Parathyroid adenoma (tissue), 2 donors: Measurements from ENCODE around the gene LRRC8E.
A peak's percentile ranks its signal among the peaks of the same experiment; 100 is the strongest.

Experiments
- H2AFZ ChIP-seq: fragments of 300-600 bp; sonication (generic); one replicate; pipeline ENCODE4 v1.7.0; 2017; ENCODE audit warnings: antibody characterized with exemption, mild to moderate bottlenecking
- H3K27ac ChIP-seq: fragments of 300-600 bp; sonication (generic); one replicate; pipeline ENCODE4 v1.7.0; 2017
- H3K27me3 ChIP-seq: fragments of 300-600 bp; sonication (generic); one replicate; pipeline ENCODE4 v1.7.0; 2017; ENCODE audit warnings: low read length; ENCODE audit not compliant: control insufficient read depth, insufficient read depth
- H3K36me3 ChIP-seq: fragments of 300-600 bp; sonication (generic); one replicate; pipeline ENCODE4 v1.7.0; 2017; ENCODE audit warnings: low read length; ENCODE audit not compliant: control insufficient read depth, insufficient read depth
- H3K4me1 ChIP-seq: fragments of 300-600 bp; sonication (generic); one replicate; pipeline ENCODE4 v1.7.0; 2017; ENCODE audit warnings: control low read depth
- H3K4me2 ChIP-seq: fragments of 300-600 bp; sonication (generic); one replicate; pipeline ENCODE4 v1.7.0; 2017; ENCODE audit warnings: low read length
- H3K4me3 ChIP-seq: fragments of 300-600 bp; sonication (generic); one replicate; pipeline ENCODE4 v1.7.0; 2017; ENCODE audit warnings: low read depth, low read length
- H3K79me2 ChIP-seq: fragments of 300-600 bp; sonication (generic); one replicate; pipeline ENCODE4 v1.7.0; 2017; ENCODE audit warnings: control low read depth
- H3K9ac ChIP-seq: fragments of 300-600 bp; sonication (generic); one replicate; pipeline ENCODE4 v1.7.0; 2017; ENCODE audit warnings: mild to moderate bottlenecking
- H3K9me3 ChIP-seq: fragments of 300-600 bp; sonication (generic); one replicate; pipeline ENCODE4 v1.7.0; 2017; ENCODE audit warnings: low read length; ENCODE audit not compliant: control insufficient read depth
- CTCF ChIP-seq: fragments of 300-600 bp; sonication (generic); IDR thresholded peaks from one replicate; pipeline ENCODE4 v1.7.0; 2017; ENCODE audit warnings: antibody characterized with exemption, mild to moderate bottlenecking
- donor health status: primary hyperparathyroidism.

Gene LRRC8E

GRCh38 chr19:7869910-7870511 lies 18.3 kb upstream of the LRRC8E start:
- Histone ChIP-seq H3K27me3 (no peaks in the 10 kb centered on the region), H3K36me3 (no peaks in the 10 kb centered on the region), H3K27ac (peak overlapping the region; percentile 67), H2AFZ (peak overlapping the region; percentile 81), H3K9me3 (no peaks in the 10 kb centered on the region), H3K79me2 (no peaks in the 10 kb centered on the region), H3K9ac (no peak overlapping the region), H3K4me2 (peak overlapping the region; percentile 96), H3K4me1 (peaks cover 10% of the 10 kb centered on the region), H3K4me3 (peak overlapping the region; percentile 55)
- TF ChIP-seq CTCF = no peak

GRCh38 chr19:7870571-7871436 lies 17.5 kb upstream of the LRRC8E start:
- TF ChIP-seq CTCF = no peak
- Histone ChIP-seq H3K4me1 (peaks cover 10% of the 10 kb centered on the region), H3K36me3 (no peaks in the 10 kb centered on the region), H3K27me3 (no peaks in the 10 kb centered on the region), H3K4me3 (no peak overlapping the region), H3K4me2 (no peak overlapping the region), H3K9me3 (no peaks in the 10 kb centered on the region), H3K9ac (no peak overlapping the region), H2AFZ (peak overlapping the region; percentile 71), H3K27ac (peak overlapping the region; percentile 74), H3K79me2 (no peaks in the 10 kb centered on the region)

- H3K79me2 ChIP-seq = no peaks in the 10 kb centered on the region
- no peaks in the 10 kb centered on the region for H3K9me3 ChIP-seq
- H3K36me3 ChIP-seq = no peaks in the 10 kb centered on the region
- H3K27me3 ChIP-seq = no peaks in the 10 kb centered on the region
- H2AFZ ChIP-seq = peak overlapping the region; percentile 71
- H3K4me2 ChIP-seq = peak overlapping the region; percentile 34
- peaks cover 10% of the 10 kb centered on the region for H3K4me1 ChIP-seq
- no peak for TF ChIP-seq CTCF
- H3K9ac ChIP-seq = no peak overlapping the region
- peak overlapping the region; percentile 74 for H3K27ac ChIP-seq
- H3K4me3 ChIP-seq = no peak overlapping the region
Observed at GRCh38 chr19:7871437-7872305, 16.6 kb upstream of the LRRC8E start.

- Histone ChIP-seq H3K36me3 (no peaks in the 10 kb centered on the region), H3K4me1 (peaks cover 10% of the 10 kb centered on the region), H3K4me2 (peak overlapping the region; percentile 34), H3K9me3 (no peaks in the 10 kb centered on the region), H3K27ac (no peak overlapping the region), H2AFZ (no peak overlapping the region), H3K9ac (no peak overlapping the region), H3K79me2 (no peaks in the 10 kb centered on the region), H3K27me3 (no peaks in the 10 kb centered on the region), H3K4me3 (no peak overlapping the region)
- TF ChIP-seq CTCF = no peak
Observed at GRCh38 chr19:7872306-7873204, 15.8 kb upstream of the LRRC8E start.
